IPS DF 6.9 (cell line): ENCODE results near the gene PTPN4.

Experiments
- DNase-seq: peaks from one replicate; pipeline ENCODE4 v3.0.0-alpha.2; 2013; ENCODE audit warnings: low read depth, low spot score
- H3K27ac ChIP-seq: one replicate; pipeline ENCODE4 v1.5.1; 2013; ENCODE audit warnings: low read length, control low read depth
- H3K27me3 ChIP-seq: 2 replicates; pipeline ENCODE4 v1.6.1; 2013; ENCODE audit warnings: mild to moderate bottlenecking, low read length; ENCODE audit not compliant: control insufficient read depth, insufficient read depth
- H3K36me3 ChIP-seq: 2 replicates; pipeline ENCODE4 v1.6.1; 2013; ENCODE audit warnings: low read length; ENCODE audit not compliant: control insufficient read depth, insufficient read depth
- H3K4me1 ChIP-seq: 2 replicates; pipeline ENCODE4 v1.6.1; 2013; ENCODE audit warnings: low read length; ENCODE audit not compliant: control insufficient read depth, insufficient read depth
- H3K4me3 ChIP-seq: 2 replicates; pipeline ENCODE4 v1.5.1; 2013; ENCODE audit warnings: mild to moderate bottlenecking, low read length
- H3K9me3 ChIP-seq: 2 replicates; pipeline ENCODE4 v1.6.1; 2013; ENCODE audit warnings: low read length, inconsistent platforms; ENCODE audit not compliant: control insufficient read depth, insufficient read depth
- WGBS: extraction: QIAGEN DNeasy Blood & Tissue Kit; methylation state at CpG from one replicate; pipeline ENCODE4 v1.1.7; 2013; ENCODE audit warnings: mixed read lengths, missing lambda C conversion rate; ENCODE audit not compliant: insufficient read length, insufficient coverage; 5-methylcytosine and 5-hydroxymethylcytosine counted together

The PTPN4 gene

DNA sequence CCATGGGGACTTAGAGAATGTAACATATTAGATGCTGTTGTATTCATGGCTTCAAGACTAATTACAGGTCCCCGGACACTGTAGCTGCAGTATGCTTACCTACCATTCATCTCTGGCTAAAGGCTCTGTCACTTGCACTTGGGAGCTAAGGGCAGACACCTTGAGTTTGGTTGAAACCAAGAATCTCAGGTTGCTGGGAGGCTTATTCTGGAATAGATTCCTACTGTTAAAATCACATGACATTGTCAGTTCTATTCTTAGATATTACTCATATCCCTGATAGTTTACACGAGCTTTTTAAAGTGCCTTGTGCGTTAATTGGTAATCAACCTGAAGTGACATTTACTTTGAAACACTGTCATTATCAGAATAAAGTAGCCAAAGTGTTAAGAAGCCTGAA is 180.2 kb downstream of the PTPN4 start:
- no peak for DNase-seq
- Histone ChIP-seq H3K4me1 (no peaks in the 10 kb centered on the region), H3K4me3 (no peak overlapping the region), H3K9me3 (no peaks in the 10 kb centered on the region), H3K36me3 (no peaks in the 10 kb centered on the region), H3K27ac (no peak overlapping the region), H3K27me3 (no peaks in the 10 kb centered on the region)
- no CpG with 5 or more reads among the region's 3 CpGs for WGBS

DNA sequence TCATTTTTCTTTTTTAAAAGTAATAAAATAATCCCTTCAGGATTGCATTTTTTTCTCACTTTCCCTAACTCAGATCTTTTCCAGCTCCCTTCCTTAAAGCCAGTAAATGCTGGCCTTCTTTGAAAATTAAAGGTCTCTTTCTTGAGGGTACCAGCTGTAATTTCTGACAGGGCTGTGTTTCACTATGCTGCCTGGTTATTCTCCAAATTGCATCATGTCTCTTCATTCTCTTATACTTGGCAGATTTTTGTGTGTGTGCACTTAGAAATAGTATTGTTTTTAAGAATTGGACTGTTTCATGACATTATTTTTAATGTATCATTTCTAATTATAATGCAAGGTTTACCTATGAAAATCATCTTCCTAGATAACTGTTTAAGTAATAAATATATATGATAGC is 181.1 kb downstream of the PTPN4 start:
- no peak overlapping the region for H3K4me3 ChIP-seq
- no peak for DNase-seq

DNA sequence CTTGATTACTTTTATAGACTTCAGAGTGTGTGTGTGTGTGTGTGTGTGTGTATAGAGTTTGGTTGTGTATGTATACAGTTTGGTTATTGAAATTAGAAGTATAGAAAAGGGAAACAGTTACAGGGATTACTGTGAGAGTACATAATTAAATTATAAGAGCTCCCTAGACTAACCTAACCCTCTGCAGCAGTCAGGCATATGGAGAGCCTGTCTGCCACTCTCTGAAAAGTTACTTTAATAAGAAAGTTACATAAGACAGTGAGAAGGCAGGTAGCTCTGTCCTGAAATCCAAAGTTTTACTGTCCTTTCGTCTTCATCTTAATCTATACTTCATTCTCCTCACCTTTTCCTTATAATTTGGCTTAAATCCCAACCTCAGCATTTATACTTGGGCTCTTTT is 181.7 kb downstream of the PTPN4 start:
- Histone ChIP-seq H3K4me1 (no peaks in the 10 kb centered on the region), H3K4me3 (no peak overlapping the region)
- 100% methylated on average over 1 of the region's 1 CpG for WGBS

More for the DNA sequence above, 181.1 kb downstream of the PTPN4 start:
- Histone ChIP-seq H3K27me3 (no peaks in the 10 kb centered on the region), H3K27ac (no peak overlapping the region), H3K36me3 (no peaks in the 10 kb centered on the region), H3K9me3 (no peaks in the 10 kb centered on the region), H3K4me1 (no peaks in the 10 kb centered on the region)

DNA sequence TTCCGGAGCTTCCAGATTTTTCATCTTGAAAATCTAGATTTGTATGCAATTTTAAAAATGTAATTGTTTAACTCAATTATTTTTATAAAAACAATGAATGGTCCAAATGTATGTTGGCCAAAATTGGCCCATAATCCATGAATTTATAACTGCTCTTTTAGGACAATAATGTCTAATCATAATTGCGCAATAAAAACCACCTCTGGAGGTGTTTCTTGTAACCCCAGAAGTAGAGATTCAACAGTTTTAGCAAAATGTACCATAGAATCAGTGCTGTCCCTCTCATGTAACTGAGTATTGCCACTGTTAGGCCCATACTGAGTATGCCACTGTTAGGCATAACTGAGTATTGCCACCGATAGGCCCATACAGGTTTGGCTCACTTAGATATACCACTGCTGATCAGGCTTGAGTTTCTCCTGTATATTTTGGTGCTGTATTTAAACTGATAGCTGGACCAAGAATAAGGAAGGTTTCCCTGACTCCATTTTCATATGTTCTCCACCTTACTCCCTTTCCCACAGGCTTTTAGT is 182.3 kb downstream of the PTPN4 start:
- Histone ChIP-seq H3K4me3 (no peak overlapping the region), H3K9me3 (no peaks in the 10 kb centered on the region), H3K4me1 (no peaks in the 10 kb centered on the region), H3K36me3 (no peaks in the 10 kb centered on the region), H3K27me3 (no peaks in the 10 kb centered on the region), H3K27ac (no peak overlapping the region)
- WGBS: no CpG with 5 or more reads among the region's 3 CpGs
- no peak for DNase-seq

More for the DNA sequence above, 181.7 kb downstream of the PTPN4 start:
- no peak for DNase-seq
- H3K36me3 ChIP-seq: no peaks in the 10 kb centered on the region
- no peak overlapping the region for H3K27ac ChIP-seq
- H3K9me3 ChIP-seq: no peaks in the 10 kb centered on the region
- no peaks in the 10 kb centered on the region for H3K27me3 ChIP-seq

DNA sequence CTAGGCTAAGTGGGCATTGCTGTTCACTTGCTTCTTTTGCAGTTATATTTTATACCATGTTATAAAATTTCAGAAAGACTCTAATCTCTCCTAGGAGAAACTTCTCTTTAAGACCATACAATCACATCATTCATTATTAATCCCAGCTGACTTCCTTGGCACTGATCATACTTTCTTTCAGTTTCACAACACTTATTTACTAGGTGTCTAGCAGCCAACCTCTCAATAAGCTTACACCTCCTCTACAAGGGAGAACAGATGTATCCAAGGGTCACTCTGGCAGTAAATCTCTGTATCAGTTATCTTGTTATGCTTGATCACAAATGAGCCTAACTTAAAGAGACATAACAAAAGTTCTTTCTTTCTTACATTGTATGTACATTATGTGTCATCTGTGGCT is 183.3 kb downstream of the PTPN4 start:
- H3K36me3 ChIP-seq: no peaks in the 10 kb centered on the region; the same call in 1 of the 2 replicates
- H3K9me3 ChIP-seq: no peaks in the 10 kb centered on the region
- no peaks in the 10 kb centered on the region for H3K4me1 ChIP-seq
- H3K4me3 ChIP-seq: no peak overlapping the region
- H3K27ac ChIP-seq: no peak overlapping the region
- no peaks in the 10 kb centered on the region for H3K27me3 ChIP-seq
- no peak for DNase-seq

DNA sequence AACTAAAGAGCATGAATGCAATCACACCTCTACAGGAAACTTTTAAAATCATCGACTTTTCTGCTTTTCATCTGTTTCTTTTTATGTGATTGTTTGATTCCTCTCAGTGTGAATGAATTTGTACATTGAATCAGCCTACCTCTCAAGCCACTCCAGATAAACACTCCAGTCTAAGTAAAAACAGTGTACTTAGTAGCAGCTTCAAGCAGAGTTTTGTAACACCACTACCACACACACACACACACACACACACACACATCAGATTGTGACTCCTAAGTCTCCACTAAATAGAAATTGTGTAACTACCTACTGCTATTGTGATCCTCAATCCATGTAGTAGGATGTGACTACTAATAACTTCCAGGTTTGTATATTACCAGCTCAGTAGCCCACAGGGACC is 187.8 kb downstream of the PTPN4 start:
- no peak for DNase-seq
- no peaks in the 10 kb centered on the region for H3K27me3 ChIP-seq
- H3K4me1 ChIP-seq: no peaks in the 10 kb centered on the region
- H3K4me3 ChIP-seq: no peak overlapping the region
- no peak overlapping the region for H3K27ac ChIP-seq
- WGBS: no CpG with 5 or more reads among the region's 1 CpG
- no peaks in the 10 kb centered on the region for H3K9me3 ChIP-seq
- H3K36me3 ChIP-seq: no peaks in the 10 kb centered on the region; the same call in 1 of the 2 replicates

DNA sequence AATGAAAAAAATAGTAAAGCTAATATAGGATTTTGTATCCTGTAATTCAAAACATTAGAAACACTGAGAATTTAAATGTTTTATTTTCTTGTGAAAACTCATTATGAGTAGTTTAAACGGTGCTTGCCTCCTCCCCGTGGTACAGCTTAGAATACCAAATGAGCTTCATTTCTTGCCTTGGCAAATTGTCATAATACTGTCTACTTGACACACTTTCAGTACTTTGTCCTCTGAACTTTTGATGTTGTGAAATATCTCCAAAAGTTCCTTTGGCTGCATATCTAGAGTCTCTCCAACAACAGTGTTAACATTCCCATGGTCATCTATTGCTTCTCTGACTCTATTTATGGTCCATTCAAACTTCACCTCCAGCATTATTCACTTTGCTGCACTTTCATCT is 191.2 kb downstream of the PTPN4 start:
- no CpG with 5 or more reads among the region's 2 CpGs for WGBS
- DNase-seq: no peak
- no peak overlapping the region for H3K27ac ChIP-seq
- H3K36me3 ChIP-seq: no peaks in the 10 kb centered on the region; the same call in 1 of the 2 replicates
- no peaks in the 10 kb centered on the region for H3K27me3 ChIP-seq
- no peaks in the 10 kb centered on the region for H3K9me3 ChIP-seq
- H3K4me1 ChIP-seq: no peaks in the 10 kb centered on the region
- H3K4me3 ChIP-seq: no peak overlapping the region

DNA sequence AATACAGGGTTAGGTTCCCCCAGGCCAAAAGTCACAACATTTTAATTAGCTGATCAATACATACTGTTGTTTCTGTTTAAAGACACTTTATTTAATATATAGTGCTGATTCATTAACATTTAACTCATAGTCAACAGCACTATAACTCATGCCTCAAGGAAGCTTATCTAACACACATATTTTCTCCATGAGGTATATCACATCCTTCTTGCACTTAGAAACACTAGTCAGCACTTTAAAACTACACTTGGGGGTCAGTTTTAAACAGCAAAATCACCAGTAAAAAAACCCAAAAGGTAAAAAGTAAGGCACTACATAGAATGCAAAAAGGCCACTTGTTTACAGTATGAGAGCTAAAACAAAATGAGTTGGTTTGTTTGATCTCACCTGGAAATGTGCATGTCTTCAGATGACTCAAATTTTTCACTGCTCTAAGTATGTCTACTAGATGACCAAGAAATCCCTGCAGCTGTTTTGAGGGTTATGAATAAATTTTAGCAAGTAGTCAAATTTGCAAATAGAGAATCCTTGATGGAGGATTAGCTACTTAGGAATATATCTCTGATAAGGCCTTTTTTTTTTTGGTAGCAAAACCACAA is 199.0 kb downstream of the PTPN4 start:
- Histone ChIP-seq H3K36me3 (peaks cover 3% of the 10 kb centered on the region; the same call in 1 of the 2 replicates), H3K9me3 (no peaks in the 10 kb centered on the region), H3K27me3 (no peaks in the 10 kb centered on the region), H3K27ac (no peak overlapping the region), H3K4me3 (no peak overlapping the region), H3K4me1 (no peaks in the 10 kb centered on the region)
- no peak for DNase-seq

DNA sequence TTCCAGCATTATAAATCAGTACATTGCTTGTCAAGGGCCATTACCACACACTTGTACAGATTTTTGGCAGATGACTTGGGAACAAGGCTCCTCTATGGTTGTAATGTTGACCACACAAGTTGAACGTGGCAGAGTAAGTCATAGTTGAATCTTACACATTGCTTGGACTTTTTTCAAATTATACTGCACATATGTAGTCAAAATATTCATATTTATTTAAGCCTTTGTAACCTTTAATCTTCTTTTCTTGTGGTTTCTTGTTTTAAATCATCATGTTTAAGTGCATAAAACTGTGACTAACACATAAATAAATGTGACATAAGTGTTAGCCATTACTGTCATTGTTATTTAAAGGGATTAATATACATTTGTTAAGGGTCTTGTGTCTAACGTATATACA is 201.1 kb downstream of the PTPN4 start:
- no peak overlapping the region for H3K27ac ChIP-seq
- H3K4me1 ChIP-seq: no peaks in the 10 kb centered on the region
- no peak overlapping the region for H3K4me3 ChIP-seq
- no CpG with 5 or more reads among the region's 2 CpGs for WGBS
- no peaks in the 10 kb centered on the region for H3K27me3 ChIP-seq
- DNase-seq: no peak
- H3K9me3 ChIP-seq: no peaks in the 10 kb centered on the region
- H3K36me3 ChIP-seq: peaks cover 3% of the 10 kb centered on the region; the same call in 1 of the 2 replicates

DNA sequence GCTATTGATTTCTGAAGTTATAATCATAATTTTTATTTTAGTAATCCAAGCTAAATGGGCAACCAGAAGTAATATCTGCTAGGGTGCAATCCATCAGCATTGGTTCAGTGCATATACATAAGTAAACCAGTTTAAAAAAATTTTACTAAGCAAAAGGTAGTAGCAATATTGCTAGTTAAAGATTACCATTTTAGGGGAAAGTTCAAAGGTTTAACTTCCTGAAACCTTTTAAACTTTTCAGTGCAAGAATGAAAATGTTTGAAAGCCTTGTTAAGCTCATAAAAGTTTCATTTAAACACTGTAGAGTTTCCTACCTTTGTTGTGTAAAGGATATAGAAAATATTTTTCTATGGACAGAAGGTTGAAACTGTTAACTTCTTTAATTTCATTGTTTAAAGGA is 222.2 kb downstream of the PTPN4 start:
- no peak for DNase-seq
- Histone ChIP-seq H3K4me1 (no peaks in the 10 kb centered on the region), H3K4me3 (no peak overlapping the region), H3K27me3 (no peaks in the 10 kb centered on the region), H3K36me3 (no peaks in the 10 kb centered on the region), H3K27ac (no peak overlapping the region), H3K9me3 (no peaks in the 10 kb centered on the region)

DNA sequence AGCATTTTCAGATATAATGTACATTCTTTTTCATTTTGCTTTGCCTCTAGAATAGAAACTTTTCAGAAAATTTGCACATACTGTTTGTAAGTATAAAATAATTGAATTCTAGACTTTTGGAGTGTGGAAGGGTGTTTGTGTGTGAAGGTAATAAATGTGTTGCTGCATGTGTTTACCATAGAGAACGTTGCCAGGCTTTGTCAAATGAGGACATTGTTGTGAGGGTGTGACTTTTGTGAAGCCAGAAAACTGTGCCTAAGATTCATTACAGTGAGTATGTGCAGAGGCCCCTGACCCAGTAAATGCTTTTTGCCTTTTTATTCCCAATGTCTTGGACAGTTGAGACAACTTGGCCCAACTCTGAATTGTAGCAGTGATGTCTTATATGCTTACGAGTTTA is 222.8 kb downstream of the PTPN4 start:
- Histone ChIP-seq H3K27ac (no peak overlapping the region), H3K4me3 (no peak overlapping the region), H3K4me1 (no peaks in the 10 kb centered on the region), H3K9me3 (no peaks in the 10 kb centered on the region), H3K36me3 (no peaks in the 10 kb centered on the region), H3K27me3 (no peaks in the 10 kb centered on the region)
- DNase-seq: no peak
- WGBS: no CpG with 5 or more reads among the region's 2 CpGs
